Measurements from ENCODE around the gene UBXN11. TPM values are rescaled to one million over a fixed set of nuclear protein-coding genes. Genes with fewer than 3 reads are reported as not detected.

Gene UBXN11
- total and polyA plus RNA-seq, 9 donors, result 3.6 to 37.0 (median 26.0) TPM

DNA sequence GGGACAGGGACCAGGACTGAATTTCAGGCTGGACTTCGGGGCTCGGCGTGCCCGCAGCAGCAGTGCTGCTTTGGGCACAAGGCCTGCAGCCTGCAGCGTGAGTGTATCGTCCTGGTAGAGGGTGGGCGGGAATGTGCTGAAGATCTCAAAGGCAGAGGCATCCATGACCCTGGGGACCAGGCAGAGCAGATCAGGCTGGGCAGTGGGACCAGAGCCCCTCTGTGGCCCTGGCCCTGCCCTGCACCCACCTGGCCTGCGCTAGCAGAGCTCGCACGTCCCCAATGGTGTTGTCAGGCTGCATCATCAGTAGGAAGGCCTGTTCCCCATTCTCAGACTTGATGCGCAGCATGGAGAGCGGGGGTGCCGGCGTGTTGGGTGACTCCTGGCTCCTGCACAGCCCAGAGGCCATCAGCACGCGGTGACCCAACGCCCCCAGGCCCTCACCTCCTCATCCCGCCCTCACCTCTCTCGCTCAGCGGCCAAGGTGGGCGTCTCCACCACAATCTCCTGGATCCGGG, 24.0 kb downstream of the UBXN11 start:
- no peak for DNase-seq
- 61 to 80% (median 71%) methylated on average over 21 to 22 of the region's 22 CpGs for WGBS, 3 donors
- peaks cover 6% of the 10 kb centered on the region for H3K4me1 ChIP-seq (ENCODE audit: insufficient read depth)
- intact Hi-C loops (cut with DNase I), result no loop called here
- H3K27me3 ChIP-seq, result no peaks in the 10 kb centered on the region
- no peaks in the 10 kb centered on the region for H3K9me3 ChIP-seq
- no peaks in the 10 kb centered on the region for H3K36me3 ChIP-seq
- no peak overlapping the region for H3K4me3 ChIP-seq
- no peak for TF ChIP-seq CTCF (IDR thresholded peaks at IDR 0.05)
- no peak for TF ChIP-seq POLR2A (IDR thresholded peaks at IDR 0.05)
- TF ChIP-seq EP300 (IDR thresholded peaks at IDR 0.05), result no peak
- peak overlapping the region in 1 of 2 donors; percentile 58 for H3K27ac ChIP-seq

DNA sequence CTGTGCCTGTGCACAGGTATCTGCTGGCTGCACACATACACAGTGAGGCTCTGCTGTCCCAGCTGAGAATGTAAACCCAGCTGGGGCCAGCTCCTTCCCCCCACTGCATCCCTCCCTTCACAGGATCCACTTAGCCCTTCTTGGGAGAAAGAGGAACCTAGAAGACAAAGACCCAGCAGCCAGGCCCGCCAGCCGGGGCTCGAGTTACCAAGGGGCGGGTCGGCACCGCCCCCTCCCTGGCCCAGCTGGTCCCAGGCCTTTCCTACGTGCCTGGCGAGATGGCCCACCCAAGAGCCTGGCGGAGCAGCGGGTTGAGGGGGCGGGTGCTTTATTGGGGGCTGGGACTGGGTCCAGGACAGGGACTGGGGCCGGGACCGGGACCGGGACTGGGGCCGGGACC, 24.5 kb downstream of the UBXN11 start:
- H3K4me1 ChIP-seq (ENCODE audit: insufficient read depth), result peaks cover 6% of the 10 kb centered on the region
- 10 to 23% (median 14%) methylated on average over 11 to 15 of the region's 15 CpGs for WGBS, 3 donors
- intact Hi-C loops (cut with DNase I), result no loop called here
- H3K36me3 ChIP-seq, result no peaks in the 10 kb centered on the region
- no peaks in the 10 kb centered on the region for H3K9me3 ChIP-seq
- TF ChIP-seq EP300 (IDR thresholded peaks at IDR 0.05), result no peak
- no peak for TF ChIP-seq POLR2A (IDR thresholded peaks at IDR 0.05)
- no peak for TF ChIP-seq CTCF (IDR thresholded peaks at IDR 0.05)
- peak overlapping the region in 1 of 2 donors; percentile 58 for H3K27ac ChIP-seq
- no peaks in the 10 kb centered on the region for H3K27me3 ChIP-seq
- no peak overlapping the region for H3K4me3 ChIP-seq
- DNase-seq, result peak in 4 of 5 donors; percentile 55 to 72 (median 68)

DNA sequence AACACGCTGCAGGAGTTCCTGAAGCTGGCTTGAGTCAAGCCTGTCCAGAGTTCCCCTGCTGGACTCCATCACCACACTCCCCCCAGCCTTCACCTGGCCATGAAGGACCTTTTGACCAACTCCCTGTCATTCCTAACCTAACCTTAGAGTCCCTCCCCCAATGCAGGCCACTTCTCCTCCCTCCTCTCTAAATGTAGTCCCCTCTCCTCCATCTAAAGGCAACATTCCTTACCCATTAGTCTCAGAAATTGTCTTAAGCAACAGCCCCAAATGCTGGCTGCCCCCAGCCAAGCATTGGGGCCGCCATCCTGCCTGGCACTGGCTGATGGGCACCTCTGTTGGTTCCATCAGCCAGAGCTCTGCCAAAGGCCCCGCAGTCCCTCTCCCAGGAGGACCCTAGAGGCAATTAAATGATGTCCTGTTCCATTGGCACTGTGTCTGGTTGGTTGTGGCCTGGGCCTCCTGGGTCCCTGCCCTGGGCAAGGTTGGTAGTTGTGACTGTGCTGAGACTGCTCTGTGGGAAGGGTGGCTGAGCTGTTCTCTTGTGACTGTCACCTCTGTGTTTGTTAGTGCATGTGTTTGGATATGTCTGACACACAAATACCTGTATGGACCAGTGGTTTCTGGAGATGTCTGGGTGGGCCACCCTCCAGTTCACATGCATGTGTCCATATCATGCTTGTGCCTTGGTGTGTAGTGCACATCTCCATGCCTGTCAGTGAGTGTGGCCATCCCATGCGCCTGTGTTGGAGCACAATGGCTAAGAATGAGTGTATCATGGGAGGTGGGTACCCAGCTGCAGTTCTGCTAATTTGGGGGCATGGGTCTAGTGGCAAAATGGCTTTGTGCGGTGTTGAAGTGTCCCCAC, 25.1 kb downstream of the UBXN11 start:
- H3K27ac ChIP-seq, result peak overlapping the region in 1 of 2 donors; percentile 58
- H3K27me3 ChIP-seq, result no peaks in the 10 kb centered on the region
- H3K4me1 ChIP-seq (ENCODE audit: insufficient read depth), result peaks cover 6% of the 10 kb centered on the region
- H3K36me3 ChIP-seq, result no peaks in the 10 kb centered on the region
- H3K4me3 ChIP-seq, result no peak overlapping the region
- H3K9me3 ChIP-seq, result no peaks in the 10 kb centered on the region
- intact Hi-C loops (cut with DNase I), result no loop called here
- TF ChIP-seq POLR2A (IDR thresholded peaks at IDR 0.05) (no peak), EP300 (IDR thresholded peaks at IDR 0.05) (no peak), CTCF (IDR thresholded peaks at IDR 0.05) (no peak)
- 90 to 94% (median 91%) methylated on average over 5 of the region's 5 CpGs for WGBS, 3 donors
- DNase-seq, result no peak

DNA sequence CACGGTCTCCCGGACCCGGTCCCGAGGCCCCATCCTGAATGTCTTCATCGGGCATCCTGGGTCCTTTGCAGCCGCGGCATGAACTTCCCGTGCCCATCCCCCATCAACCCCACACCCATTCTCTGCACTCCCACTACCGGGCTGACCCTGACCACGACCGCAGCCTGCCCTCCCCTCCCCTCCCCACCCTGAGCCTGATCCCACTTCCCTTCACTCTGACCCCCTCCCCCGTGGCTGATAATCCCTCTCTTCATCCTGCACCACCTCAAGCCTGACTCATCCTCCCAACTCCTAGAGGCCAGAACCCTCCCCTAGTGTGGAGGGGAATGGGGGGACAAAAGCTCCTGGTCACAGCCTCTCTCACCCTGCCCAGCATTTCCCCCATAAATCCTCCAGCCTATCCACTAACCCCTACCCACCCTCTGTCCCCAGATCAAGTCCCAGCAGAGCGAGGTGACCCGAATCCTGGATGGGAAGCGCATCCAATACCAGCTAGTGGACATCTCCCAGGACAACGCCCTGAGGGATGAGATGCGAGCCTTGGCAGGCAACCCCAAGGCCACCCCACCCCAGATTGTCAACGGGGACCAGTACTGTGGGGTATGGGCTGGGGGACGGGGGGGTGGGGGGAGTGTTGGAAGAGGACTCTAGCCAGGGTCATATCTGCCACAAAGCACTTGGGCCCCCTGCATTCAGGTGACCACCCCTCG, 25.9 kb downstream of the UBXN11 start:
- WGBS, 3 donors, result 20 to 28% (median 26%) methylated on average over 20 of the region's 20 CpGs
- TF ChIP-seq POLR2A (IDR thresholded peaks at IDR 0.05), result no peak
- no peak for TF ChIP-seq EP300 (IDR thresholded peaks at IDR 0.05)
- Histone ChIP-seq H3K27ac (peak overlapping the region; percentile 62 to 96), H3K4me3 (peak overlapping the region; percentile 80), H3K36me3 (no peaks in the 10 kb centered on the region), H3K27me3 (no peaks in the 10 kb centered on the region), H3K4me1 (ENCODE audit: insufficient read depth) (peaks cover 6% of the 10 kb centered on the region), H3K9me3 (no peaks in the 10 kb centered on the region)
- intact Hi-C loops (cut with DNase I), result no loop called here
- DNase-seq, result peak in 3 of 5 donors; percentile 40 to 58 (median 52)
